Stimulated activated CD4-positive, alpha-beta T cell treated with anti-CD3 and anti-CD28 coated beads, Interleukin-1b, Interleukin-23, amount 100 ng/mL, for 4 hours (primary cell): ENCODE measurements around the gene FRK.
"Not testable (repeated sequence)": the region's sequence is repeated elsewhere in the genome, so short reads cannot be mapped to it uniquely, and the experiment has no call there.

ENCODE experiments used
- DNase-seq, 2 donors: peaks; one replicate each; pipeline ENCODE4 v3.0.0-alpha.2; 2020; ENCODE audit warnings: low read depth in 2 of 2

FRK gene

GRCh38 chr6:116008470-116009243 lies 52.0 kb downstream of the FRK start:
- DNase-seq: no peak

- DNase-seq: no peak
These were observed 55.6 kb downstream of the FRK start for GRCh38 chr6:116004841-116005815.

- DNase-seq: no peak
These were observed 57.0 kb downstream of the FRK start for GRCh38 chr6:116003668-116004067.

- no peak for DNase-seq
These were observed 57.9 kb downstream of the FRK start for GRCh38 chr6:116002756-116003155.

- DNase-seq: no peak
These were observed 61.5 kb downstream of the FRK start for GRCh38 chr6:115999235-115999634.

GRCh38 chr6:115997990-115998585 lies 62.6 kb downstream of the FRK start:
- no peak for DNase-seq

GRCh38 chr6:115986026-115986425 lies 74.7 kb downstream of the FRK start:
- no peak for DNase-seq

GRCh38 chr6:115984809-115985208 lies 75.9 kb downstream of the FRK start:
- DNase-seq: no peak

GRCh38 chr6:115983998-115984397 lies 76.7 kb downstream of the FRK start:
- no peak for DNase-seq

- no peak for DNase-seq
These were observed 78.2 kb downstream of the FRK start for GRCh38 chr6:115982453-115982852.

GRCh38 chr6:115977220-115977619 lies 83.5 kb downstream of the FRK start:
- DNase-seq: no peak

- DNase-seq: no peak
These were observed 84.3 kb downstream of the FRK start for GRCh38 chr6:115976321-115976870.

- DNase-seq: no peak
These were observed 88.0 kb downstream of the FRK start for GRCh38 chr6:115972679-115973078.

- DNase-seq: no peak
These were observed 88.9 kb downstream of the FRK start for GRCh38 chr6:115971785-115972184.

GRCh38 chr6:115969930-115970273 lies 90.8 kb downstream of the FRK start:
- DNase-seq: no peak

- DNase-seq: no peak
These were observed 91.3 kb downstream of the FRK start for GRCh38 chr6:115969207-115969929.

- DNase-seq: not testable (repeated sequence)
These were observed 100.4 kb downstream of the FRK start for GRCh38 chr6:115960286-115960685.

- DNase-seq: no peak
These were observed 101.7 kb downstream of the FRK start for GRCh38 chr6:115958958-115959357.

- no peak for DNase-seq
These were observed 106.0 kb downstream of the FRK start for GRCh38 chr6:115954740-115955139.

- DNase-seq: no peak
These were observed 111.9 kb downstream of the FRK start for GRCh38 chr6:115948751-115949150.

GRCh38 chr6:115947966-115948541 lies 112.6 kb downstream of the FRK start:
- DNase-seq: no peak
